ENCODE data around the gene MYOT.
"Not testable (repeated sequence)": the region's sequence is repeated elsewhere in the genome, so short reads cannot be mapped to it uniquely, and the experiment has no call there.

The MYOT gene, protein sequence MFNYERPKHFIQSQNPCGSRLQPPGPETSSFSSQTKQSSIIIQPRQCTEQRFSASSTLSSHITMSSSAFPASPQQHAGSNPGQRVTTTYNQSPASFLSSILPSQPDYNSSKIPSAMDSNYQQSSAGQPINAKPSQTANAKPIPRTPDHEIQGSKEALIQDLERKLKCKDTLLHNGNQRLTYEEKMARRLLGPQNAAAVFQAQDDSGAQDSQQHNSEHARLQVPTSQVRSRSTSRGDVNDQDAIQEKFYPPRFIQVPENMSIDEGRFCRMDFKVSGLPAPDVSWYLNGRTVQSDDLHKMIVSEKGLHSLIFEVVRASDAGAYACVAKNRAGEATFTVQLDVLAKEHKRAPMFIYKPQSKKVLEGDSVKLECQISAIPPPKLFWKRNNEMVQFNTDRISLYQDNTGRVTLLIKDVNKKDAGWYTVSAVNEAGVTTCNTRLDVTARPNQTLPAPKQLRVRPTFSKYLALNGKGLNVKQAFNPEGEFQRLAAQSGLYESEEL

GRCh38 chr5:137867664-137868063, at the start of gene MYOT:
TSS of gene MYOT (plus strand) at chr5:137867860. CDS start at chr5:137870652, 2,792 bp downstream.
- DNase-seq (ENCODE audit: low read depth) = no peak

DNA sequence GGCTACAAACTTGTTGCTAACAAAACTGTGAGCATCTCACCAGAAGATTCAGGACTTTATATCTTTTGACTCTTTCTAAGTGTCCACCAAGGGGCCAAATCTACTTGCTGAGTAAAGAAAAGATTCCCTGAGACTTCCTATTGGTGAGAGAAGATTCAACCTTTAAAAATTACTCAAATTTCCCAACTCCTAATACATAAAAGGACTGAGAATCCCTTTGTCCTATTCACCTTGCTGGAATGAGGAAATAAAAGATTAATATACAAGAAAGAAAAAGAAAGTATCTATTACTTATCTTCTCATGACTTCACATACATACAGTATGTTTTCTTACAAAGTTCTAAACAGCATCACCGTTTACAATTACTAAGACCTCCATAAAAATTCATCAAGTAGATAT, 47.9 kb upstream of the MYOT start:
- no peak for DNase-seq (ENCODE audit: low read depth)

- DNase-seq (ENCODE audit: low read depth) = no peak
These were observed 45.4 kb upstream of the MYOT start for GRCh38 chr5:137822158-137822764.

GRCh38 chr5:137822984-137823383, 44.7 kb upstream of the MYOT start:
- DNase-seq (ENCODE audit: low read depth) = no peak

- no peak for DNase-seq (ENCODE audit: low read depth)
These were observed 42.5 kb upstream of the MYOT start for GRCh38 chr5:137825165-137825564.

GRCh38 chr5:137826067-137826466, 41.6 kb upstream of the MYOT start:
- no peak for DNase-seq (ENCODE audit: low read depth)

GRCh38 chr5:137828180-137828579, 39.5 kb upstream of the MYOT start:
- DNase-seq (ENCODE audit: low read depth) = no peak

- DNase-seq (ENCODE audit: low read depth) = no peak
These were observed 39.0 kb upstream of the MYOT start for GRCh38 chr5:137828664-137829063.

- DNase-seq (ENCODE audit: low read depth) = no peak
These were observed 36.6 kb upstream of the MYOT start for GRCh38 chr5:137831105-137831504.

DNA sequence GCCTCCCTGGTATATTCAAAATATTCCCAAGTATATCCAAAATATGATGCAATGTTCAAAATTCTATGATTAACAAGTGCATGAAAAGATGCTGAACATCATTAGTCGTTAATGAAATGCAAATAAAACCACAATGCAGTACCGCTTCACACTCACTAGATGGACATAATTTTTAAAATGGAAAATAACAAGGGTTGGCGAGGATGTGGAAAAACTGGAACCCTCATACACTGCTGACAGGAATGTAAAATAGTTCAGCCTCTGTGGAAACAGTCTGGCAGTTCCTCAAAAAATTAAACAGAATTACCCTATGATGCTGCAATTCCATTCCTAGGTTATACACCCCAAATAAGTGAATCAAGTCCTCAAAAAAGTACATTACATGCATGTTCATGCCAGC, 36.1 kb upstream of the MYOT start:
- DNase-seq (ENCODE audit: low read depth) = no peak

DNA sequence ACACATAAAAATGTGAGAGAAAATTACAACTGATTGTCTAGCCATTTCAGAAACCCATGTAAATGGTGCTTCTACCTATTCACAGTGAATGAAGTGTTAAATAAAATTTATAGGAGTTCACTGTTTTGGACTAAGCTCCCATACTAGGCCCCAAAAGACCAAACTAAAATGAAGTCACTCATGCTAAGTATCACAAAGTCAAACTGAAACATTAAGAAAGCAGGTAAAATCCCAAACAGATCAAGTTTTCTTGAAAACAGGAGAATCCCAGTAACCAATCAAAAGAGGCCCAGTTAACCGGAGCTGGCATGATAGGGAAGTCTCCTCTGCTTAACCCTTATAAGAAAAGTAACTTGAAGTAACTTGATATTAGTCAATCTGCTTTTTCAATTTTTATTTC, 35.2 kb upstream of the MYOT start:
- DNase-seq (ENCODE audit: low read depth) = no peak

GRCh38 chr5:137833463-137833862, 34.2 kb upstream of the MYOT start:
- no peak for DNase-seq (ENCODE audit: low read depth)

GRCh38 chr5:137834498-137835049, 33.1 kb upstream of the MYOT start:
- no peak for DNase-seq (ENCODE audit: low read depth)

DNA sequence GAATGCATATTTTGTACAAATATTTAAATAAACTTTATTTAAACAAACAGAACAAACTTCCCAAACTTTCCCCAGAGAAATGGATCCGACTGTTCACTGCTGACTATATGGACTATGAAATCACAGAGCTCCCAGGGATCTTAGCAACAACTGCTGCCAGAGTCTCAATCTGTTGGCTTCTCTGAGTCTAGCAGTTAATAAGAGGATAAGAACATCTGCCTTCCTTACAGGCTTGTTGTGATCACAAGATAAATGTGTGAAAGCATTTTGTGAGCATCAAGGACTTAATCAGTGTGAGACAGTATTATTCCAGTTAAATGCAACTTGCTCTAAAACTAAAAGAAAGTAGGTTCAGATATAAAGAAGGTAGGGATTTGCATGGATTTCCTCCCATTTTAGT, 31.4 kb upstream of the MYOT start:
- DNase-seq (ENCODE audit: low read depth) = no peak

- no peak for DNase-seq (ENCODE audit: low read depth)
These were observed 30.7 kb upstream of the MYOT start for GRCh38 chr5:137836997-137837396.

- DNase-seq (ENCODE audit: low read depth) = no peak
These were observed 29.9 kb upstream of the MYOT start for GRCh38 chr5:137837491-137838394.

DNA sequence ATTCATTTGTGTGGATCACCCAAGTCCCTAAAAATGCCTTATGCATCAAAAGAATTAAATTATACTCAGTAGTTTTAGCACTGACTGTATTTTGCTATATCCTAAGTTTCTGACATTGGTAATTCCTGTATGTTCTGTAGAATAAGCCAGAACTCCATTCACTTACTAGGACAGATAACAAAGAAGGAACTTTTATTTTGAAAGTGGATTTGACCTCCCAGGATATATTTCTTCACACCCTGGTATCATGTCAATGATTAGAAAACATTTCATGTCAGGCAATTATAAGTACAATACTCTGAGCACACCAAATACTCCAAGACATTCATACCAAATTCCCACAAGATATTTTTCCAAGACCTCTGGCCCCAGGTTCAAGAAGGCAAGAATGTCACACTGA, 28.7 kb upstream of the MYOT start:
- no peak for DNase-seq (ENCODE audit: low read depth)

GRCh38 chr5:137842296-137842695, 25.4 kb upstream of the MYOT start:
- no peak for DNase-seq (ENCODE audit: low read depth)

DNA sequence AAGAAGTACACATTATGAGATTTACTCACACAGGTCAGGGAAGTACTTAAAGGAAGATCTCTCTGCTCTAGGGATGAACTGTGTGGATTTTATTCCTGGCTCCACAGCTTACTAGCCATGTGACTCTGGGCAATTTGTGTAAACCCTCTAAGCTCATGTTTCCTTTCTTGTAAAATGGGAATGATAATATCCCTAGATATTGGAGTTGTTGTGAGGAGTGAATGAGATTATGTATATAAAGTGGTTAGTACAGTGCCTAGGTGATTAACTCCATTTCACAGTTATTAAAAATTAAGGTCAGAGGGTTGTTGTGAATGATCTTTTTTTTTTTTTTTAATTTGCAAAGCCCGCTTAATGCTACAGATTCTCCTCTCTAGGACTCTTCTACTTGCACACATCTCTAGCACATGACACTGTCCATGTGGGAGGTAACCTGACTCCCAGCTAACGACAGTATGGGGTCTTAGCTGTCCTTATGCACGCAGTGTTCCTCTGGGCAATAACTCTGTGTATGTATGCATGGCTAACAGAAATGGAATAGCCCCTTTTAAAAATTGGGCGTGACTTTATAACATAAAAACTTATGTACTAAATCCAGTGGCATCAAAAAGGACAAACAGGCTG, 23.9 kb upstream of the MYOT start:
- no peak for DNase-seq (ENCODE audit: low read depth)

GRCh38 chr5:137845472-137845871, 22.2 kb upstream of the MYOT start:
- no peak for DNase-seq (ENCODE audit: low read depth)

GRCh38 chr5:137847687-137848086, 20.0 kb upstream of the MYOT start:
- no peak for DNase-seq (ENCODE audit: low read depth)

DNA sequence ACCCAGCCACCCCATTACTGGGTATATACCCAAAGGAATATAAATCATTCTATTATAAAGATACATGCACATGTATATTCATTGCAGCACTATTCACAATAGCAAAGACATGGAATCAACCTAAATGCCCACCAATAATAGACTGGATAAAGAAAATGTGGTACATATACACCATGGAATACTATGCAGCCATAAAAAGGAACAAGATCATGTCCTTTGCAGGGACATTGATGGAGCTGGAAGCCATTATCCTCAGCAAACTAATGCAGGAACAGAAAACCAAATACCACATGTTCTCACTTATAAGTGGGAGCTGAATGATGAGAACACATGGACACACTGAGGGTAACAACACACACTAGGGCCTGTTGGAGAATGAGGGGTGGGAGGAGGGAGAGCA, 14.5 kb upstream of the MYOT start:
- not testable (repeated sequence) for DNase-seq (ENCODE audit: low read depth)

Data from activated T-cell treated with anti-CD3 and anti-CD28 coated beads for 48 hours (primary cell).